K562 (cell line): ENCODE measurements around the gene PLXDC2. TPM values are rescaled to one million over a fixed set of nuclear protein-coding genes. Genes with fewer than 3 reads are reported as not detected.

ENCODE experiments used
- ATAC-seq: fragments of 200-7000 bp; cut with Tn5 transposase; 3 replicates; pipeline ENCODE4 v1.9.1; 2020; ENCODE audit warnings: moderate library complexity
- BruUV-seq: library from RNA; stranded (reverse); fragments of 400-500 nt; replicated peaks from 2 replicates; lab custom pipeline; 2021; lab: Mats Ljungman, UMichigan
- CTCF ChIA-PET: fragments of 300-600 bp; formaldehyde crosslinking; extraction: SDS; loops from one replicate; lab custom pipeline; 2021; ENCODE audit warnings: low intra/inter-chr PET ratio; lab: Yijun Ruan, JAX
- POLR2A ChIA-PET: fragments of 300-600, 350-650 bp; sonication (Branson Sonifier 250); formaldehyde crosslinking; extraction: SDS; loops from one replicate; lab custom pipeline; 2021; ENCODE audit warnings: antibody characterized with exemption, inconsistent platforms; lab: Yijun Ruan, JAX
- DNase-seq, 4 experiments: peaks; one replicate each; pipeline versions ENCODE4 v3.0.0 to v3.0.0-alpha.2; 2011 to 2018; ENCODE audit warnings: low spot score in 3 of 4, mixed read lengths in 3 of 4; ENCODE audit errors: extremely low read depth in 1 of 4
- FAIRE-seq: peaks from 2 replicates; lab custom pipeline; 2011; peaks lifted over from hg19 to GRCh38; lab: Jason Lieb, UNC
- H2AFZ ChIP-seq: 2 replicates; pipeline ENCODE4 v1.6.0; 2011; ENCODE audit warnings: low read depth, low read length, control low read depth, inconsistent platforms
- H3K27ac ChIP-seq: fragments of 200-600 bp; 3 replicates; pipeline ENCODE4 v1.8.0; 2011; ENCODE audit warnings: low read depth, mild to moderate bottlenecking, control low read depth, inconsistent platforms, low read length, moderate library complexity, mixed read lengths; ENCODE audit errors: extremely low read depth
- H3K27me3 ChIP-seq, 2 experiments: fragments of 300-600 bp in 1 of 2; 2 replicates in 1 of 2; 3 replicates in 1 of 2; pipeline versions ENCODE4 v1.6.0 to v1.8.0; 2011; ENCODE audit warnings: inconsistent platforms in 2 of 2, low read length in 2 of 2, mild to moderate bottlenecking in 1 of 2, mixed read lengths in 1 of 2, moderate library complexity in 1 of 2; ENCODE audit not compliant: control insufficient read depth in 2 of 2, insufficient read depth in 2 of 2
- H3K36me3 ChIP-seq: fragments of 300-600 bp; 3 replicates; pipeline ENCODE4 v1.8.0; 2011; ENCODE audit warnings: mild to moderate bottlenecking, low read length, inconsistent platforms; ENCODE audit not compliant: control insufficient read depth, insufficient read depth
- H3K4me1 ChIP-seq, 2 experiments: fragments of 200-600 bp in 1 of 2; replicated peaks in 1 of 2; 2 replicates in 1 of 2; 3 replicates in 1 of 2; pipeline versions ENCODE4 v1.5.1 to v1.8.0; 2011; ENCODE audit warnings: inconsistent platforms in 2 of 2, low read length in 2 of 2, mild to moderate bottlenecking in 1 of 2, mixed read lengths in 1 of 2, moderate library complexity in 1 of 2; ENCODE audit not compliant: control insufficient read depth in 2 of 2, insufficient read depth in 2 of 2
- H3K4me2 ChIP-seq: 2 replicates; pipeline ENCODE4 v1.6.1; 2011; ENCODE audit warnings: low read length, control low read depth, inconsistent platforms, mixed read lengths; ENCODE audit not compliant: insufficient read depth
- H3K4me3 ChIP-seq: fragments of 200-600 bp; sonication (generic), shearing (Covaris generic); 2 replicates; pipeline ENCODE4 v1.5.1; 2016; ENCODE audit warnings: control low read depth, inconsistent platforms
- H3K79me2 ChIP-seq: fragments of 200-600 bp; 3 replicates; pipeline ENCODE4 v1.8.0; 2011; ENCODE audit warnings: low read length, inconsistent platforms; ENCODE audit not compliant: control insufficient read depth, insufficient read depth
- H3K9ac ChIP-seq, 2 experiments: 2 replicates each; pipeline versions ENCODE4 v1.6.0 to v1.6.1; 2011; ENCODE audit warnings: low read depth in 2 of 2, low read length in 2 of 2, control low read depth in 1 of 2, inconsistent platforms in 1 of 2, mild to moderate bottlenecking in 1 of 2, mixed read lengths in 1 of 2; ENCODE audit not compliant: insufficient read depth in 1 of 2
- H3K9me1 ChIP-seq: one replicate; pipeline ENCODE4 v1.6.0; 2011; ENCODE audit warnings: inconsistent platforms, mild to moderate bottlenecking, low read length, moderate library complexity; ENCODE audit not compliant: control insufficient read depth, insufficient read depth
- H3K9me3 ChIP-seq: replicated peaks from 2 replicates; pipeline ENCODE4 v1.5.1; 2011; ENCODE audit warnings: low read depth, low read length, inconsistent platforms; ENCODE audit not compliant: control insufficient read depth, insufficient read depth
- H4K20me1 ChIP-seq: replicated peaks from 2 replicates; pipeline ENCODE4 v1.6.1; 2011; ENCODE audit warnings: low read length, inconsistent platforms, mixed read lengths; ENCODE audit not compliant: control insufficient read depth, insufficient read depth
- CHAMP1 ChIP-seq: fragments of 450-650 bp; IDR thresholded peaks from 2 replicates; pipeline ENCODE4 v1.6.1; 2016; ENCODE audit warnings: mild to moderate bottlenecking
- COPS2 ChIP-seq: fragments of 450-650 bp; conservative IDR thresholded peaks from 2 replicates; pipeline ENCODE4 v1.6.1; 2016; ENCODE audit warnings: mild to moderate bottlenecking, moderate library complexity
- IRF2 ChIP-seq: sonication (generic); formaldehyde crosslinking; IDR thresholded peaks from 2 replicates; pipeline ENCODE4 v1.8.1; 2022; ENCODE audit warnings: mild to moderate bottlenecking, missing genetic modification reagents
- JUN ChIP-seq, 2 experiments: sonication (generic) in 1 of 2; formaldehyde crosslinking in 1 of 2; IDR thresholded peaks; 2 replicates each; pipeline versions ENCODE4 v1.6.1 to v1.8.0; 2012 to 2022; ENCODE audit warnings: borderline replicate concordance in 2 of 2, mild to moderate bottlenecking in 2 of 2, improper control_type of control experiment in 1 of 2, low read depth in 1 of 2, low read length in 1 of 2, missing genetic modification reagents in 1 of 2
- MTA3 ChIP-seq: fragments of 450-650 bp; formaldehyde crosslinking; IDR thresholded peaks from 2 replicates; pipeline ENCODE4 v1.6.1; 2017; ENCODE audit warnings: mild to moderate bottlenecking, borderline replicate concordance
- STAT5B ChIP-seq: fragments of 250-450 bp; sonication (Bioruptor Pico); IDR thresholded peaks from 2 replicates; pipeline ENCODE4 v1.8.0; 2021; ENCODE audit warnings: mild to moderate bottlenecking, inconsistent platforms
- STAT6 ChIP-seq: sonication (generic); formaldehyde crosslinking; IDR thresholded peaks from 2 replicates; pipeline ENCODE4 v1.8.1; 2023; ENCODE audit warnings: mild to moderate bottlenecking, missing genetic modification reagents
- WGBS: fragments of 100-300 bp; shearing (Covaris generic); methylation state at CpG from one replicate; pipeline ENCODE4 v1.1.6; 2016; ENCODE audit warnings: low coverage, mixed read lengths; ENCODE audit not compliant: insufficient coverage; ENCODE audit errors: missing lambda C conversion rate; 5-methylcytosine and 5-hydroxymethylcytosine counted together
- in situ Hi-C: fragments of 300-500 bp; cut with MboI; formaldehyde crosslinking; loops from 4 replicates; pipeline ENCODE4 v1.15.0; 2018; ENCODE audit warnings: inconsistent platforms, mixed read lengths
- intact Hi-C: fragments of 100-400 bp; cut with micrococcal nuclease; formaldehyde crosslinking; loops from 2 replicates; pipeline ENCODE4 v1.14.2; 2022
- polyA plus RNA-seq, 8 experiments: library from polyadenylated mRNA; depleted of rRNA in 4 of 8; stranded (reverse) in 5 of 8; unstranded in 3 of 8; fragments of >200 nt; fragmentation: Nextera tagmentation in 2 of 8; fragmentation: Illumina TruSeq in 1 of 8; extraction: Ambion mirVana in 2 of 8; extraction: Trizol in 1 of 8; gene quantifications; 2 replicates each; pipeline versions ENCODE4 v1.2.1 to v1.2.3, GENCODE V29; 2011 to 2014; ENCODE audit warnings: inconsistent platforms in 1 of 8, missing spikeins in 1 of 8
- total RNA-seq, 7 experiments: library from RNA; depleted of rRNA in 6 of 7; stranded (reverse); fragments of >200 nt in 6 of 7; fragmentation: Illumina TruSeq in 2 of 7; extraction: Trizol in 2 of 7; gene quantifications; 2 replicates each; pipeline versions ENCODE4 v1.2.1 to v1.2.3, GENCODE V29; 2011 to 2021; ENCODE audit warnings: low replicate concordance in 1 of 7

Gene PLXDC2
- total and polyA plus RNA-seq, 9 of the 15 experiments (the other 6 are each of a cell fraction or from before 2014, with no cell fraction given), result 0.01 to 0.33 (median 0.10) TPM; not detected in 3

- Histone ChIP-seq H3K9me1 (no peaks in the 10 kb centered on the region), H3K79me2 (no peaks in the 10 kb centered on the region), H3K36me3 (no peaks in the 10 kb centered on the region), H3K9ac (no peak overlapping the region), H3K9me3 (no peaks in the 10 kb centered on the region), H3K4me1 (no peaks in the 10 kb centered on the region), H3K27ac (no peak overlapping the region), H3K27me3 (no peaks in the 10 kb centered on the region), H2AFZ (no peak overlapping the region), H3K4me2 (no peak overlapping the region), H4K20me1 (no peaks in the 10 kb centered on the region), H3K4me3 (no peak overlapping the region)
- ChIA-PET POLR2A (no interaction called here), CTCF (no interaction called here)
- ATAC-seq, result no peak
- WGBS, result 3% methylated on average over 3 of the region's 3 CpGs
- intact Hi-C loops (no loop called here), in situ Hi-C loops (no loop called here)
- TF ChIP-seq STAT5B (no peak), CHAMP1 (no peak), JUN (IDR thresholded peaks at IDR 0.05; ENCODE audit: borderline replicate concordance, low read depth, low read length) (no peak), JUN (CRISPR knock-in tag; IDR thresholded peaks at IDR 0.05; ENCODE audit: borderline replicate concordance) (no peak), IRF2 (CRISPR knock-in tag) (no peak), MTA3 (no peak), STAT6 (CRISPR knock-in tag) (no peak), COPS2 (no peak)
- DNase-seq, result no peak
- FAIRE-seq, result no peak
- no TSS peak for BruUV-seq
Observed at GRCh38 chr10:20002657-20003056, 186.4 kb downstream of the PLXDC2 start.
